ENCODE results near the gene ETS1. TPM values are rescaled to one million over a fixed set of nuclear protein-coding genes. Genes with fewer than 3 reads are reported as not detected.

The ETS1 gene
- total RNA-seq, 1 donor from 2014 or later: 37.1 TPM

GRCh38 chr11:128474036-128474874, 113.1 kb downstream of the ETS1 start:
- Histone ChIP-seq H3K9me3 (ENCODE audit: control insufficient read depth in 3 of 3, low read length in 3 of 3) (no peaks in the 10 kb centered on the region), H3K9ac (ENCODE audit: low read depth in 1 of 3, low read length in 3 of 3) (no peak overlapping the region), H3K27ac (ENCODE audit: low read depth, low read length) (peak overlapping the region; percentile 34), H3K36me3 (ENCODE audit: control insufficient read depth in 3 of 3, insufficient read depth in 3 of 3, low read length in 3 of 3) (peaks cover 4 to 17% (median 17%) of the 10 kb centered on the region in 3 donors), H3K4me3 (ENCODE audit: low read length in 3 of 3) (no peak overlapping the region), H3K27me3 (ENCODE audit: control insufficient read depth in 3 of 3, insufficient read depth in 3 of 3, low read length in 3 of 3) (no peaks in the 10 kb centered on the region), H3K4me1 (ENCODE audit: control insufficient read depth in 3 of 3, insufficient read depth in 3 of 3, low read length in 3 of 3) (peaks cover 35 to 52% (median 36%) of the 10 kb centered on the region in 3 donors)

- Histone ChIP-seq H3K4me1 (ENCODE audit: control insufficient read depth in 3 of 3, insufficient read depth in 3 of 3, low read length in 3 of 3) (peaks cover 36 to 51% (median 39%) of the 10 kb centered on the region in 3 donors), H3K9me3 (ENCODE audit: control insufficient read depth in 3 of 3, low read length in 3 of 3) (no peaks in the 10 kb centered on the region), H3K36me3 (ENCODE audit: control insufficient read depth in 3 of 3, insufficient read depth in 3 of 3, low read length in 3 of 3) (peaks cover 5 to 17% (median 11%) of the 10 kb centered on the region in 3 donors), H3K27ac (ENCODE audit: low read depth, low read length) (peak overlapping the region; percentile 34), H3K9ac (ENCODE audit: low read depth in 1 of 3, low read length in 3 of 3) (no peak overlapping the region), H3K4me3 (ENCODE audit: low read length in 3 of 3) (no peak overlapping the region), H3K27me3 (ENCODE audit: control insufficient read depth in 3 of 3, insufficient read depth in 3 of 3, low read length in 3 of 3) (no peaks in the 10 kb centered on the region)
These were observed 113.7 kb downstream of the ETS1 start for GRCh38 chr11:128473636-128474035.

GRCh38 chr11:128472128-128473089, 114.9 kb downstream of the ETS1 start:
- Histone ChIP-seq H3K4me3 (ENCODE audit: low read length in 3 of 3) (no peak overlapping the region), H3K36me3 (ENCODE audit: control insufficient read depth in 3 of 3, insufficient read depth in 3 of 3, low read length in 3 of 3) (peaks cover 5 to 21% (median 7%) of the 10 kb centered on the region in 3 donors), H3K27ac (ENCODE audit: low read depth, low read length) (no peak overlapping the region), H3K9ac (ENCODE audit: low read depth in 1 of 3, low read length in 3 of 3) (no peak overlapping the region), H3K9me3 (ENCODE audit: control insufficient read depth in 3 of 3, low read length in 3 of 3) (no peaks in the 10 kb centered on the region), H3K4me1 (ENCODE audit: control insufficient read depth in 3 of 3, insufficient read depth in 3 of 3, low read length in 3 of 3) (peaks cover 43 to 56% (median 50%) of the 10 kb centered on the region in 3 donors), H3K27me3 (ENCODE audit: control insufficient read depth in 3 of 3, insufficient read depth in 3 of 3, low read length in 3 of 3) (no peaks in the 10 kb centered on the region)

- H3K36me3 ChIP-seq (ENCODE audit: control insufficient read depth in 3 of 3, insufficient read depth in 3 of 3, low read length in 3 of 3): peaks cover 0 to 13% (median 6%) of the 10 kb centered on the region in 3 donors
These were observed 116.2 kb downstream of the ETS1 start for GRCh38 chr11:128471138-128471661.

GRCh38 chr11:128470081-128470480, 117.3 kb downstream of the ETS1 start:
- H3K36me3 ChIP-seq (ENCODE audit: control insufficient read depth in 3 of 3, insufficient read depth in 3 of 3, low read length in 3 of 3): peaks cover 0 to 14% (median 12%) of the 10 kb centered on the region in 3 donors
- H3K27ac ChIP-seq (ENCODE audit: low read depth, low read length): no peak overlapping the region
- H3K27me3 ChIP-seq (ENCODE audit: control insufficient read depth in 3 of 3, insufficient read depth in 3 of 3, low read length in 3 of 3): no peaks in the 10 kb centered on the region
- peaks cover 55 to 68% (median 64%) of the 10 kb centered on the region in 3 donors for H3K4me1 ChIP-seq (ENCODE audit: control insufficient read depth in 3 of 3, insufficient read depth in 3 of 3, low read length in 3 of 3)
- H3K9ac ChIP-seq (ENCODE audit: low read depth in 1 of 3, low read length in 3 of 3): no peak overlapping the region
- no peak overlapping the region for H3K4me3 ChIP-seq (ENCODE audit: low read length in 3 of 3)
- no peaks in the 10 kb centered on the region for H3K9me3 ChIP-seq (ENCODE audit: control insufficient read depth in 3 of 3, low read length in 3 of 3)

More at GRCh38 chr11:128471138-128471661, 116.2 kb downstream of the ETS1 start:
- no peaks in the 10 kb centered on the region for H3K9me3 ChIP-seq (ENCODE audit: control insufficient read depth in 3 of 3, low read length in 3 of 3)
- H3K4me1 ChIP-seq (ENCODE audit: control insufficient read depth in 3 of 3, insufficient read depth in 3 of 3, low read length in 3 of 3): peaks cover 51 to 61% (median 61%) of the 10 kb centered on the region in 3 donors
- H3K27ac ChIP-seq (ENCODE audit: low read depth, low read length): no peak overlapping the region
- H3K27me3 ChIP-seq (ENCODE audit: control insufficient read depth in 3 of 3, insufficient read depth in 3 of 3, low read length in 3 of 3): no peaks in the 10 kb centered on the region
- H3K9ac ChIP-seq (ENCODE audit: low read depth in 1 of 3, low read length in 3 of 3): no peak overlapping the region
- no peak overlapping the region for H3K4me3 ChIP-seq (ENCODE audit: low read length in 3 of 3)

- Histone ChIP-seq H3K27me3 (ENCODE audit: control insufficient read depth in 3 of 3, insufficient read depth in 3 of 3, low read length in 3 of 3) (no peaks in the 10 kb centered on the region), H3K4me1 (ENCODE audit: control insufficient read depth in 3 of 3, insufficient read depth in 3 of 3, low read length in 3 of 3) (peaks cover 50 to 67% (median 56%) of the 10 kb centered on the region in 3 donors), H3K36me3 (ENCODE audit: control insufficient read depth in 3 of 3, insufficient read depth in 3 of 3, low read length in 3 of 3) (peaks cover 0 to 14% (median 14%) of the 10 kb centered on the region in 3 donors), H3K9me3 (ENCODE audit: control insufficient read depth in 3 of 3, low read length in 3 of 3) (no peaks in the 10 kb centered on the region), H3K4me3 (ENCODE audit: low read length in 3 of 3) (no peak overlapping the region), H3K27ac (ENCODE audit: low read depth, low read length) (no peak overlapping the region), H3K9ac (ENCODE audit: low read depth in 1 of 3, low read length in 3 of 3) (no peak overlapping the region)
These were observed 118.1 kb downstream of the ETS1 start for GRCh38 chr11:128469220-128469619.

GRCh38 chr11:128468111-128468510, 119.2 kb downstream of the ETS1 start:
- Histone ChIP-seq H3K4me3 (ENCODE audit: low read length in 3 of 3) (no peak overlapping the region), H3K9ac (ENCODE audit: low read depth in 1 of 3, low read length in 3 of 3) (peak overlapping the region in 1 of 3 donors; percentile 28), H3K4me1 (ENCODE audit: control insufficient read depth in 3 of 3, insufficient read depth in 3 of 3, low read length in 3 of 3) (peaks cover 40 to 63% (median 46%) of the 10 kb centered on the region in 3 donors), H3K36me3 (ENCODE audit: control insufficient read depth in 3 of 3, insufficient read depth in 3 of 3, low read length in 3 of 3) (peaks cover 5 to 14% (median 14%) of the 10 kb centered on the region in 3 donors), H3K9me3 (ENCODE audit: control insufficient read depth in 3 of 3, low read length in 3 of 3) (no peaks in the 10 kb centered on the region), H3K27ac (ENCODE audit: low read depth, low read length) (peak overlapping the region; percentile 50), H3K27me3 (ENCODE audit: control insufficient read depth in 3 of 3, insufficient read depth in 3 of 3, low read length in 3 of 3) (no peaks in the 10 kb centered on the region)

- Histone ChIP-seq H3K4me3 (ENCODE audit: low read length in 3 of 3) (no peak overlapping the region), H3K4me1 (ENCODE audit: control insufficient read depth in 3 of 3, insufficient read depth in 3 of 3, low read length in 3 of 3) (peaks cover 38 to 61% (median 46%) of the 10 kb centered on the region in 3 donors), H3K27me3 (ENCODE audit: control insufficient read depth in 3 of 3, insufficient read depth in 3 of 3, low read length in 3 of 3) (no peaks in the 10 kb centered on the region), H3K9me3 (ENCODE audit: control insufficient read depth in 3 of 3, low read length in 3 of 3) (no peaks in the 10 kb centered on the region), H3K27ac (ENCODE audit: low read depth, low read length) (peak overlapping the region; percentile 50), H3K9ac (ENCODE audit: low read depth in 1 of 3, low read length in 3 of 3) (no peak overlapping the region), H3K36me3 (ENCODE audit: control insufficient read depth in 3 of 3, insufficient read depth in 3 of 3, low read length in 3 of 3) (peaks cover 10 to 15% (median 14%) of the 10 kb centered on the region in 3 donors)
These were observed 119.7 kb downstream of the ETS1 start for GRCh38 chr11:128467610-128468041.

GRCh38 chr11:128467041-128467440, 120.3 kb downstream of the ETS1 start:
- Histone ChIP-seq H3K36me3 (ENCODE audit: control insufficient read depth in 3 of 3, insufficient read depth in 3 of 3, low read length in 3 of 3) (peaks cover 14 to 16% (median 15%) of the 10 kb centered on the region in 3 donors), H3K27me3 (ENCODE audit: control insufficient read depth in 3 of 3, insufficient read depth in 3 of 3, low read length in 3 of 3) (no peaks in the 10 kb centered on the region), H3K9ac (ENCODE audit: low read depth in 1 of 3, low read length in 3 of 3) (no peak overlapping the region), H3K4me3 (ENCODE audit: low read length in 3 of 3) (no peak overlapping the region), H3K9me3 (ENCODE audit: control insufficient read depth in 3 of 3, low read length in 3 of 3) (no peaks in the 10 kb centered on the region), H3K4me1 (ENCODE audit: control insufficient read depth in 3 of 3, insufficient read depth in 3 of 3, low read length in 3 of 3) (peaks cover 33 to 57% (median 40%) of the 10 kb centered on the region in 3 donors), H3K27ac (ENCODE audit: low read depth, low read length) (peak overlapping the region; percentile 50)
